ENCODE measurements around the gene ZNF766. TPM values are rescaled to one million over a fixed set of nuclear protein-coding genes. Genes with fewer than 3 reads are reported as not detected.

The ZNF766 gene
- total and polyA plus RNA-seq, 2 of the 8 experiments (the other 6 are each of a cell fraction or from before 2014, with no cell fraction given), result 8.3 to 31.9 TPM

GRCh38 chr19:52335768-52336116, 66.4 kb downstream of the ZNF766 start:
- Histone ChIP-seq H2BK20ac (ENCODE audit: low read length) (no peak overlapping the region), H3K36me3 (ENCODE audit: control insufficient read depth in 2 of 4, insufficient read depth in 4 of 4, low read length in 3 of 4) (peaks cover 0 to 4% (median 0%) of the 10 kb centered on the region in 4 experiments; a peak in 1 of 8 replicates), H3K4ac (replicated peaks; ENCODE audit: insufficient read length, low read depth, low read length) (no peak overlapping the region), H2AFZ (ENCODE audit: low read length) (0 out of 2 replicates have a peak overlapping the region, but pooled peaks have one; percentile 64), H3K4me2 (ENCODE audit: insufficient read depth in 1 of 2, low read depth in 2 of 2, low read length in 2 of 2) (peak overlapping the region; percentile 84 to 96), H3K4me1 (replicated peaks in 1 of 4; ENCODE audit: control insufficient read depth in 3 of 4, insufficient read depth in 4 of 4, low read length in 3 of 4) (no peaks in the 10 kb centered on the region), H3K79me1 (ENCODE audit: low read depth, low read length) (no peaks in the 10 kb centered on the region), H2BK5ac (ENCODE audit: low read depth, low read length) (no peak overlapping the region), H4K8ac (ENCODE audit: extremely low read depth, insufficient read depth, low read length) (peak overlapping the region; percentile 25; the same call in 1 of the 2 replicates), H3K56ac (replicated peaks; ENCODE audit: insufficient read length, low read depth, low read length) (no peak overlapping the region), H3K23me2 (ENCODE audit: low read depth, low read length) (peaks cover 9% of the 10 kb centered on the region; the same call in 1 of the 2 replicates), H2BK120ac (replicated peaks; ENCODE audit: low read depth, low read length) (no peak overlapping the region), H3K23ac (ENCODE audit: insufficient read length) (no peak overlapping the region), H4K5ac (ENCODE audit: insufficient read length, low read depth, low read length) (peak overlapping the region; percentile 43), H2BK12ac (ENCODE audit: low read depth, low read length) (no peak overlapping the region), H2BK15ac (ENCODE audit: low read length) (no peak overlapping the region), H3K18ac (ENCODE audit: extremely low read depth, low read length) (no peak overlapping the region), H4K91ac (replicated peaks; ENCODE audit: insufficient read length, low read length) (no peak overlapping the region), H4K20me1 (replicated peaks in 1 of 2; ENCODE audit: control insufficient read depth in 1 of 2, insufficient read depth in 2 of 2, low read length in 2 of 2) (peaks cover 0 to 1% of the 10 kb centered on the region in 2 experiments), H3K79me2 (ENCODE audit: control insufficient read depth in 1 of 2, insufficient read depth in 2 of 2, low read length in 2 of 2) (no peaks in the 10 kb centered on the region), H3K27ac (ENCODE audit: low read depth, low read length) (no peak overlapping the region), H3K9me3 (ENCODE audit: insufficient read depth in 2 of 2, low read depth in 1 of 2, low read length in 1 of 2) (peaks cover 29 to 30% of the 10 kb centered on the region in 2 experiments), H3K9ac (replicated peaks in 1 of 4; ENCODE audit: extremely low read depth in 1 of 4, low read depth in 3 of 4, low read length in 3 of 4) (peak overlapping the region in 1 of 4 experiments; percentile 18; a peak in 3 of 7 replicates), H3K14ac (ENCODE audit: insufficient read length) (no peak overlapping the region), H3K27me3 (replicated peaks in 1 of 4; ENCODE audit: control insufficient read depth in 3 of 4, extremely low read depth in 1 of 4, insufficient read depth in 3 of 4, low read length in 3 of 4) (no peaks in the 10 kb centered on the region), H3K4me3 (ENCODE audit: extremely low read depth in 1 of 4, insufficient read depth in 2 of 4, low read depth in 3 of 4, low read length in 4 of 4) (peak overlapping the region; percentile 79 to 95 (median 92); a peak in 6 of 8 replicates), H2AK5ac (ENCODE audit: low read depth, low read length) (no peak overlapping the region)
- CTCF ChIA-PET (ENCODE audit: partially characterized antibody), result interaction anchor here (1.5 to 2.1 kb wide), 2 partner anchors 10 to 30 kb away, joined by 4 to 10 read pairs; no protein-coding TSS in a partner anchor
- FAIRE-seq, result no peak
- POLR2A ChIA-PET (ENCODE audit: partially characterized antibody), result interaction anchor here (0.5 to 1.5 kb wide), 7 partner anchors 8 to 197 kb away, joined by 3 to 4 read pairs (median 3); no protein-coding TSS in a partner anchor
- no peak for DNase-seq (ENCODE audit: low read depth in 1 of 2, low spot score in 2 of 2)
- WGBS, 2 experiments (ENCODE audit: extremely low coverage in 1 of 2, insufficient coverage in 1 of 2, insufficient read length in 1 of 2, insufficient replicate concordance in 2 of 2, low coverage in 1 of 2, low lambda C conversion rate in 2 of 2, missing lambda C conversion rate in 1 of 2), result 70% methylated on average over 9 of the region's 9 CpGs; no CpG with 5 or more reads in 1 of the 2 experiments
- TF ChIP-seq CTBP2 (IDR thresholded peaks at IDR 0.05; ENCODE audit: borderline replicate concordance, insufficient read depth, insufficient read length, low read length) (no peak), TAF1 (IDR thresholded peaks at IDR 0.05; ENCODE audit: low read depth, low read length) (no peak), RNF2 (IDR thresholded peaks at IDR 0.05; ENCODE audit: borderline replicate concordance, low read depth, low read length, missing control alignments, poor library complexity, severe bottlenecking) (no peak), KDM5A (IDR thresholded peaks at IDR 0.05; ENCODE audit: low read length) (no peak), BCL11A (IDR thresholded peaks at IDR 0.05; ENCODE audit: low read depth in 2 of 2, low read length in 2 of 2) (no peak), PHF8 (conservative IDR thresholded peaks at IDR 0.05; ENCODE audit: low read depth, low read length) (no peak), GABPA (IDR thresholded peaks at IDR 0.05; ENCODE audit: borderline replicate concordance, insufficient read depth, low read length) (no peak)

All from H1 (cell line).